Astrocyte of the cerebellum (primary cell): ENCODE data around the gene SH3GL1.

Source experiments
- DNase-seq: peaks from one replicate; pipeline ENCODE4 v3.0.0-alpha.2; 2011; ENCODE audit warnings: low read depth
- H3K4me3 ChIP-seq: 2 replicates; pipeline ENCODE4 v1.5.1; 2011; ENCODE audit warnings: mild to moderate bottlenecking, low read depth, low read length, moderate library complexity
- CTCF ChIP-seq: IDR thresholded peaks from 2 replicates; pipeline ENCODE4 v1.5.1; 2012; ENCODE audit warnings: low read length, low read depth, moderate library complexity, mild to moderate bottlenecking; ENCODE audit errors: missing control alignments
- in situ Hi-C: cut with HindIII; loops from 2 replicates; pipeline ENCODE4 v1.10.0; 2017; ENCODE audit warnings: low sequenced_read_pairs

Gene SH3GL1

GRCh38 chr19:4400135-4400936 is at the start of gene SH3GL1:
Gene SH3GL1, minus strand, starts transcription at chr19:4400547. Its CDS starts 179 bp downstream, at chr19:4400368.
- DNase-seq = peak; percentile 84
- in situ Hi-C loops = no loop called here
- TF ChIP-seq CTCF = peak; percentile 91
- peak within 1 kb of the TSS; percentile 95 for H3K4me3 ChIP-seq

GRCh38 chr19:4449639-4450028 is 49.3 kb upstream of the SH3GL1 start:
- TF ChIP-seq CTCF = no peak
- no peak overlapping the region for H3K4me3 ChIP-seq
- DNase-seq = no peak
- in situ Hi-C loops = no loop called here

GRCh38 chr19:4449022-4449638 is 48.8 kb upstream of the SH3GL1 start:
- no peak for TF ChIP-seq CTCF
- in situ Hi-C loops = no loop called here
- H3K4me3 ChIP-seq = no peak overlapping the region
- peak; percentile 22 for DNase-seq

GRCh38 chr19:4448147-4448985 is 48.0 kb upstream of the SH3GL1 start:
- no peak for DNase-seq
- H3K4me3 ChIP-seq = no peak overlapping the region
- TF ChIP-seq CTCF = no peak
- in situ Hi-C loops = no loop called here

GRCh38 chr19:4447327-4448146 is 47.2 kb upstream of the SH3GL1 start:
- TF ChIP-seq CTCF = no peak
- no peak for DNase-seq
- no peak overlapping the region for H3K4me3 ChIP-seq
- in situ Hi-C loops = no loop called here
